HepG2 (cell line): Measurements from ENCODE around the gene TK1. TPM values are rescaled to one million over a fixed set of nuclear protein-coding genes. Genes with fewer than 3 reads are reported as not detected.

ENCODE experiments used
- HOXA9 ChIP-seq: sonication (generic); formaldehyde crosslinking; IDR thresholded peaks from 2 replicates; pipeline ENCODE4 v1.8.1; 2022; ENCODE audit warnings: missing genetic modification reagents, mild to moderate bottlenecking, moderate library complexity, borderline replicate concordance
- HOXD1 ChIP-seq: sonication (generic); formaldehyde crosslinking; IDR thresholded peaks from 2 replicates; pipeline ENCODE4 v1.5.0; 2020; ENCODE audit warnings: missing genetic modification reagents
- IRF1 ChIP-seq: sonication (generic); formaldehyde crosslinking; IDR thresholded peaks from 2 replicates; pipeline ENCODE4 v1.4.0; 2020; ENCODE audit warnings: low read depth, mild to moderate bottlenecking, missing genetic modification reagents
- KDM3A ChIP-seq: IDR thresholded peaks from 2 replicates; pipeline ENCODE4 v1.6.1; 2018; ENCODE audit warnings: low read depth, missing compliant biosample characterization
- MTF1 ChIP-seq: sonication (generic); formaldehyde crosslinking; IDR thresholded peaks from 2 replicates; pipeline ENCODE4 v1.5.0; 2020; ENCODE audit warnings: missing genetic modification reagents
- NFIB ChIP-seq: sonication (generic); formaldehyde crosslinking; IDR thresholded peaks from 2 replicates; pipeline ENCODE4 v1.9.0; 2021; ENCODE audit warnings: missing genetic modification reagents, mild to moderate bottlenecking, borderline replicate concordance
- ONECUT2 ChIP-seq: sonication (generic); formaldehyde crosslinking; IDR thresholded peaks from 2 replicates; pipeline ENCODE4 v1.4.0; 2020; ENCODE audit warnings: missing genetic modification reagents
- PAX8 ChIP-seq: sonication (generic); formaldehyde crosslinking; IDR thresholded peaks from 2 replicates; pipeline ENCODE4 v1.8.0; 2022; ENCODE audit warnings: mild to moderate bottlenecking, missing genetic modification reagents, borderline replicate concordance
- PCBP2 ChIP-seq: fragments of 200-400 bp; formaldehyde crosslinking; optimal IDR thresholded peaks from 2 replicates; pipeline ENCODE3; 2018; ENCODE audit warnings: low read length, low read depth; ENCODE audit not compliant: poor library complexity, severe bottlenecking
- PHF20 ChIP-seq: sonication (generic); formaldehyde crosslinking; IDR thresholded peaks from 2 replicates; pipeline ENCODE4 v1.5.0; 2020; ENCODE audit warnings: mild to moderate bottlenecking, missing genetic modification reagents
- POGZ ChIP-seq: sonication (generic); formaldehyde crosslinking; IDR thresholded peaks from 2 replicates; pipeline ENCODE4 v1.4.0; 2020; ENCODE audit warnings: mild to moderate bottlenecking, missing genetic modification reagents
- PRDM4 ChIP-seq: sonication (generic); formaldehyde crosslinking; IDR thresholded peaks from 2 replicates; pipeline ENCODE4 v1.9.0; 2021; ENCODE audit warnings: missing genetic modification reagents, borderline replicate concordance
- SP140L ChIP-seq: sonication (generic); formaldehyde crosslinking; IDR thresholded peaks from 2 replicates; pipeline ENCODE4 v1.4.0; 2020; ENCODE audit warnings: missing genetic modification reagents, borderline replicate concordance
- SSRP1 ChIP-seq: IDR thresholded peaks from 2 replicates; pipeline ENCODE4 v1.6.1; 2016; ENCODE audit warnings: control low read depth
- TAF15 ChIP-seq: fragments of 200-400 bp; formaldehyde crosslinking; IDR thresholded peaks from one replicate; pipeline ENCODE4 v1.6.1; 2018; ENCODE audit warnings: mild to moderate bottlenecking, low read depth, low read length; ENCODE audit not compliant: poor library complexity, severe bottlenecking
- TBX3 ChIP-seq: fragments of 450-650 bp; IDR thresholded peaks from 2 replicates; pipeline ENCODE4 v1.6.1; 2017; ENCODE audit warnings: antibody characterized with exemption, mild to moderate bottlenecking, inconsistent platforms, borderline replicate concordance
- ZBTB38 ChIP-seq: sonication (generic); formaldehyde crosslinking; IDR thresholded peaks from 2 replicates; pipeline ENCODE4 v1.5.1; 2020; ENCODE audit warnings: mild to moderate bottlenecking, missing genetic modification reagents
- ZNF101 ChIP-seq: sonication (generic); formaldehyde crosslinking; IDR thresholded peaks from 2 replicates; pipeline ENCODE4 v1.4.0; 2020; ENCODE audit warnings: mild to moderate bottlenecking, low read depth, missing genetic modification reagents, borderline replicate concordance
- ZNF124 ChIP-seq: sonication (generic); formaldehyde crosslinking; IDR thresholded peaks from 2 replicates; pipeline ENCODE4 v1.4.0; 2020; ENCODE audit warnings: missing genetic modification reagents
- ZNF160 ChIP-seq: sonication (generic); formaldehyde crosslinking; IDR thresholded peaks from 2 replicates; pipeline ENCODE4 v1.8.0; 2022; ENCODE audit warnings: mild to moderate bottlenecking, inconsistent platforms, missing genetic modification reagents
- ZNF34 ChIP-seq: sonication (generic); formaldehyde crosslinking; IDR thresholded peaks from 2 replicates; pipeline ENCODE4 v1.4.0; 2020; ENCODE audit warnings: mild to moderate bottlenecking, missing genetic modification reagents, borderline replicate concordance
- ZNF503 ChIP-seq: sonication (generic); formaldehyde crosslinking; IDR thresholded peaks from 2 replicates; pipeline ENCODE4 v1.4.0; 2020; ENCODE audit warnings: missing genetic modification reagents
- ZNF543 ChIP-seq: sonication (generic); formaldehyde crosslinking; IDR thresholded peaks from 2 replicates; pipeline ENCODE4 v1.4.0; 2020; ENCODE audit warnings: mild to moderate bottlenecking, missing genetic modification reagents
- ZNF570 ChIP-seq: sonication (generic); formaldehyde crosslinking; IDR thresholded peaks from 2 replicates; pipeline ENCODE4 v1.4.0; 2020; ENCODE audit warnings: mild to moderate bottlenecking, missing genetic modification reagents, borderline replicate concordance
- ZNF768 ChIP-seq: sonication (generic); formaldehyde crosslinking; IDR thresholded peaks from 2 replicates; pipeline ENCODE4 v1.4.0; 2020; ENCODE audit warnings: missing genetic modification reagents
- ZSCAN30 ChIP-seq: sonication (generic); formaldehyde crosslinking; IDR thresholded peaks from 2 replicates; pipeline ENCODE4 v1.5.0; 2020; ENCODE audit warnings: mild to moderate bottlenecking, missing genetic modification reagents
- polyA plus RNA-seq, 8 experiments: library from polyadenylated mRNA; depleted of rRNA in 3 of 8; stranded (reverse) in 7 of 8; unstranded in 1 of 8; fragments of >200 nt; fragmentation: Illumina TruSeq in 4 of 8; extraction: Trizol in 4 of 8; gene quantifications; 2 replicates each; pipeline versions ENCODE4 v1.2.1 to v1.2.3, GENCODE V29; 2011 to 2016; ENCODE audit warnings: low read depth in 4 of 8, missing spikeins in 1 of 8, mixed read lengths in 1 of 8; ENCODE audit not compliant: insufficient read depth in 1 of 8
- total RNA-seq, 5 experiments: library from RNA; depleted of rRNA; stranded (reverse); fragments of >200 nt; fragmentation: Illumina TruSeq; extraction: Trizol; gene quantifications; 2 replicates each; pipeline ENCODE4 v1.2.3, GENCODE V29; 2016; ENCODE audit warnings: low read depth in 1 of 5

The TK1 gene
- total and polyA plus RNA-seq, 2 of the 13 experiments (the other 11 are each of a cell fraction or from before 2014, with no cell fraction given): 45.0 to 96.0 TPM

- TF ChIP-seq ZNF768: peak; percentile 24; the same call in 1 of the 2 replicates
- no peak for TF ChIP-seq NFIB (CRISPR knock-in tag)
- peak; percentile 89 for TF ChIP-seq ZNF160 (CRISPR knock-in tag)
- 0 out of 2 replicates have a peak, but pooled peaks have one; percentile 28 for TF ChIP-seq PHF20 (CRISPR knock-in tag)
- no peak; the same call in 1 of the 2 replicates for TF ChIP-seq HOXD1 (CRISPR knock-in tag)
- TF ChIP-seq HOXA9 (CRISPR knock-in tag): no peak
- no peak for TF ChIP-seq ZNF570 (CRISPR knock-in tag)
- TF ChIP-seq ZNF101 (CRISPR knock-in tag): no peak
- no peak for TF ChIP-seq ZNF124 (CRISPR knock-in tag)
- peak; percentile 47; the same call in 1 of the 2 replicates for TF ChIP-seq ZNF503
- peak; percentile 75; the same call in 1 of the 2 replicates for TF ChIP-seq KDM3A
- TF ChIP-seq PAX8 (CRISPR knock-in tag): no peak
- TF ChIP-seq MTF1 (CRISPR knock-in tag): no peak
- TF ChIP-seq ONECUT2 (CRISPR knock-in tag): no peak
- TF ChIP-seq POGZ (CRISPR knock-in tag): peak; percentile 67
- TF ChIP-seq PRDM4 (CRISPR knock-in tag): no peak
- TF ChIP-seq SSRP1: no peak
- TF ChIP-seq ZBTB38: no peak
- TF ChIP-seq IRF1 (CRISPR knock-in tag): no peak
- TF ChIP-seq ZSCAN30: no peak
- TF ChIP-seq TAF15: no peak
- no peak for TF ChIP-seq TBX3
- TF ChIP-seq ZNF34 (CRISPR knock-in tag): no peak
- peak; percentile 50; the same call in 1 of the 2 replicates for TF ChIP-seq ZNF543 (CRISPR knock-in tag)
- TF ChIP-seq SP140L (CRISPR knock-in tag): no peak; the same call in 1 of the 2 replicates
- no peak for TF ChIP-seq PCBP2
Measured at GRCh38 chr17:78144736-78145641, 41.9 kb downstream of the TK1 start (continued).
